Stimulated activated CD4-positive, alpha-beta T cell treated with anti-CD3 and anti-CD28 coated beads, Interleukin-4, amount 100 ng/mL, for 1 hour (primary cell): ENCODE data around the gene SDE2.
"Not testable (repeated sequence)": the region's sequence is repeated elsewhere in the genome, so short reads cannot be mapped to it uniquely, and the experiment has no call there.

Experiments
- DNase-seq: peaks from one replicate; pipeline ENCODE4 v3.0.0-alpha.2; 2020

SDE2 gene

GRCh38 chr1:226004396-226004795 is 5.3 kb upstream of the SDE2 start:
- no peak for DNase-seq

- no peak for DNase-seq
Measured at GRCh38 chr1:226003502-226004170, 4.5 kb upstream of the SDE2 start.

DNA sequence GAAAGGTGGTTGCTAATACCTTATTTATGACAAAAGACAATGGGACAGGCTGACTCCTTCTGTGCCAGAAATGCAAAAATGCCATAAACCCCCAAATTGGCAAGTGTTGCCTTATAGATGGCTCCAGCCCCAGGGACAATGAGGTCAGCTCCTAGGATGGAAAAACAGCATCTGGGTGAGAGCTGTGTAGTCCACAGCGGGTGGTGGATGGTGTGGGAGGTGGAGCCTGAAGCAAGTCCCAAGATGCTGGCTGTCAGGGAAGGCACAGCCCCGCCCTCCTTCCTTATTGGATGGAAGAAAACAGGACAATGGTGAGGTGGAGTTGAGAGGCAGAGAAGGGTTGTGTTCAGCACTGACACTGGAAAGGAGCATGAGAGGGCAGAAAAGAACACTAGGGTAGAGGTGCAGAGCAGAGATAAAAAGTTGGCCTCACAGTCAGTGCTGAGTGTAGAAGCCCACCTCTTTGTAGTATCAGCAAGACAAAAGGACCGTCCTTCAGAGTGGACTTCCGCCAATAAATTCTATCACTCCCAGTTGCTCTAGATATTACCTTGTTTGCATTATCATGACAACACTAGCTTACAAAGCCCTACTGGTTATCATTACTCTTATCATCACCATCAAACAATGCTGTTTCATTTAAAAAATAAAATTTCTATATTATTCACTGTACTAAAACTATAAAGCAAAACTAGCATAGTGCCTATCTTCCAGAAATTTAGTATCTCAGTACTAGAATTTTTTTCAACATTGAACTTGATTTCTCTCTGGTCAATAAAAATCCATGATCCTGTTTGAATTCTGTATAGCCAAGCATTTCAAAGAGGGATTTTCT is 3.7 kb upstream of the SDE2 start:
- DNase-seq = no peak

- no peak for DNase-seq
Measured at GRCh38 chr1:226001963-226002666, 3.0 kb upstream of the SDE2 start.

DNA sequence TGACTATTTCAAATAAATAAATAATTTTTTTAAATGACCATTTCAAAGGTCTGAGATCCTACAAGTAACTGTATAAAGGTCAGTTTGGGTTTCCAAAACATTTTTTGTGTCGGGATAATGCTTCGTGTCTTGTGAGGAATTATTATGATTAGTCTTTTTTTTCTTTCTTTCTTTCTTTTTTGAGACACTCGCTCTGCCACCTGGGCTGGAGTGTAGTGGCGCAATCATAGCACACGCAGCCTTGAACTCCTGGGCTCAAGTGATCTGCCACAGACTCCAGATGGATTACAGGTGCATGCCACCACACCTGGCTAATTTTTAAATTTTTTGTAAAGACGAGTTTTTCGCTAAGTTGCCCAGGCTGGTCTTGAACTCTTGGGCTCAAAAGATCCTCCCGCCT is 1.9 kb upstream of the SDE2 start:
- DNase-seq = no peak

GRCh38 chr1:226000493-226001081 is 1.4 kb upstream of the SDE2 start:
- not testable (repeated sequence) for DNase-seq

- no peak for DNase-seq
Measured at GRCh38 chr1:225999912-226000337, 782 bp upstream of the SDE2 start.

GRCh38 chr1:225998560-225999226 is 450 bp downstream of the SDE2 start:
- no peak for DNase-seq

DNA sequence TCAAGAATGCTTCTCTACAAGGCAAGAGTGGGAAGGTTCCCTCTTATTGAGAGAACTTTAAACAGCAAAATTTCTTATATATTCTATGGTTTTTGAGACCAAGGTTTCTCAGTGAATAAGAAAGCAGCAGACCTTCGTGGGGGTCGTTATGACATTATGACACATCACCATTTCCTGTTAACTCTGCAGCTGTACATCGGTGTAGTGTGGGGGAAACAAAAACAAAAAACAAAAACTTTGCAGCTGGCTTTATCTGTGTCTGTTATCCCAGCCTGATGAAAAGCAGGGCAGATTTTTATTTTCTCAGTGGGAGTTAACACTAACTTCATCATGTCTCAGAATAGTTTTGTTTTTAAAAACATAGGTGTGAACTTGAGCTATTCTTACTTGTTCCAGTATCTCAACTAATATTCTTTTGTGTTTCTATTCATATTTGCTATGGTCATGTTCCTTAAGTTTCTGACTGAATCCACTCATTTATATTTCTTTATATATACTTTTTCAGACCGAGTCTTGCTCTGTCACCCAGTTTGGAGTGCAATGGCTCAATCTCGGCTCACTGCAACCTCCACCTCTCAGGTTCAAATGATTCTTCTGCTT is 2.1 kb downstream of the SDE2 start:
- DNase-seq = no peak

DNA sequence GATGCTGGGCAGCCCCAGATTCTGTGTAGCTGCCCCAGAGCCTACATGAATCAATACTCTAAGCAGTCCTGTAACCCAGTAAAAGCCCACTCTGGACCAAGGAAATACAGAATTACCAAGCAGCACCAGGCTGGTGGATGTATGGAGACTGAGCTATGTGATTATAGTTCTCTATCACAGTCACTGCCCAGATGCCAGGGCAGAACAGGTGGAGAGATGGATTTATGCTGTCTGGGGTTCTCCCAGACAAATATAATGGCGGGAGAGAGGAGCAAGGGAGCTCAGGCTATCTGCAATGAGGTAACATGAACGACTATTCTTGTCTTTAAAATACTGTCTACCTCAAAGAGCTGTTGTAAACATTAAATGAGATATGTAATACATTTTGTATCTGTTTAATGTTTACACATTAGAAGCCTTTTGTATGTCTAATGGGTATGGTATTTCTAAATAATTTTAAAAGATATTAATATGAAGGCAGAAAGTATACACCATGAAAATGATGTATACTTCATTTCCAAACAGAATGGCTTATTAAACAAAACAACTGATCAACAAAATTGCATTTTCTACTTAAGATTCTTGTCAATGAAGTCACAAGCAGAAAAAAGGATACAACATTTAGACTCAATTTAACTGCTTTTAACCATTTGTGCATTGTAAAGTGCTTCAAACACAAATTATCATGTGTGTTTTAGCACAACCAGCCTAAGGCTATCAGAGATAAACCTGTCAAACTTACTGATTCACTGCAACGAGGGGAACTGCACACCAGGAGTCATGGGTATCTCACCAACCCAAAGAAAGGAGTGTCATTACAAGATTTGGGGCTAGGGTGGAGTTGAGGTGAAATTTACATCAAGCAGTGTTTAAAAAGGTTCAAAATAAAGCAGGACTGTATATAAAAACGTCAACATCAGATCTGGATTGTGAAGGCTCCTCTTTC is 3.0 kb downstream of the SDE2 start:
- DNase-seq = no peak

- no peak for DNase-seq
Measured at GRCh38 chr1:225990705-225991464, 8.3 kb downstream of the SDE2 start.

GRCh38 chr1:225987491-225988316 is 11.4 kb downstream of the SDE2 start:
- DNase-seq = no peak

DNA sequence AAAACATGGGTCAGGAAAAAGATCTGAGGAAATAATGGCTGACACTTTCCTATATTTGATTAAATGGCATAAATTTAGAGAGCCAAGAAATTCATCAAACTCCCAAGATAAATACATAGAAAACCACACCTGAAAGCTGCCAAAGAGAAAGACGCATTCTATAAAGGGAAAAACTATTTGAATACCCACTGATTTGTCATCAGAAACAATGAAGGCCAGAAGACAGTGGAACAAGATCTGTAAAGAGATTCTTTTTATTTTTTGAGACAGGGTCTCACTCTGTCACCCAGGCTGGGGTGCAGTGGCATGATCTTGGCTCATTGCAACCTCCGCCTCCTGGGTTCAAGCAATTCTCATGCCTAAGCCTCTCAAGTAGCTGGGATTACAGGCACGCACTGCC is 17.4 kb downstream of the SDE2 start:
- no peak for DNase-seq

- DNase-seq = no peak
Measured at GRCh38 chr1:225980005-225980836, 18.9 kb downstream of the SDE2 start.

- DNase-seq = no peak
Measured at GRCh38 chr1:225979421-225979820, 19.7 kb downstream of the SDE2 start.

DNA sequence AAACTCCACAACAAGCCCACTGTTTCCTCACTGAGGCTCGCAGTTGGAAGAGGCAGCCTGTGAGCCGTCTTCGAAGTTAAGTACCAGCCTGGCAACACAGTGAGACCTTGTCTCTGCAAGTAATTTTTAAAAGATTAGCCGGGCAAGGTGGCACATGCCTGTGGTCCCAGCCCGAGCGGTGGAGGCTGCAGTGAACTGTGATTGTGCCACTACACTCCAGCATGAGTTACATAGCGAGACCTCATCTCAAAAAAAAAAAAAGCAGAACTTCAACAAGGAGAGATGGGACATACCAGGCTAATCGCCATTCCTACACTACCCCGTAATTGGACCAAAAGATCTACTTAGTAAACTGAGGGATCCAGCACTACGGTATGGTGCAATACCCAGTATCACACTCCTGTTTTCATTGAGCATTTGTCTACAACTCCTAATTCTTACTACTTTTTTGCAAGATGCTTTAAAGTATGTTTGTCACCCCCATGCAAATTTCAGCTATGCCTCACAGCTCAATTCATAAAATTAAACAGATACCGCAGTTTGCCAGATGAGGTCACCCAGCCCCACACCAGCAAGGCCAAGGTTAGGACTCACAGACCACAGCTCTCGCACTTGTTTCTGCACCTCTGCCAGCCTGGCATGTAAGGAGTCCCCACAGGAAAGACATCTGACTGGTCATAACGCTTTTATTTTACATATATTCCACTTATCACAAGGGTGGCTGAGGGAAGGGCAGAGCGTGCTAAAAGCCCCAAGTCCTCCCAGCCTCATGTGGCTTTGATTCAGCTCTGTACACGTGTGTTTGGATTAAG is 21.0 kb downstream of the SDE2 start:
- no peak for DNase-seq

GRCh38 chr1:225975146-225975545 is 24.0 kb downstream of the SDE2 start:
- not testable (repeated sequence) for DNase-seq

DNA sequence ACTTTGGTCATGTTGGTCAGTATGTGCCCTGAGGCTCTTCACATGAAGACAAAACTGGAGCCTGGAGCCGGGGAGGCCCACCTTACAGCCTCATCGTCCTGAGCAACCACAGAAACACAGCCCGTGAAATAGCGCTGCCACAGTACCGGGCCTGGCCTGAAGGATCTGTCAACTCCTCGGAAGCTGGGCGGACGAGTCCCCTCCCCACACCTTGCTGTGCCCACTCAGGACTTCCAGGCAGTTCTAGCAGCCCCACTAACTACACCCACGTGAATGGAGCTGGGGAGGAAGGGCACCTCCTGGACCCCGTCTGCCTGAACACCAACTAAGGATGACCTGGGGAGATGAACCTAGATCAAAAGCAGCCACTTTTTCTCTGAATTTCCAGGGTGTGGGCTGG is 24.7 kb downstream of the SDE2 start:
- DNase-seq = no peak
